GM13977 (cell line): ENCODE data around the gene NUAK1.

Experiments
- DNase-seq: peaks from one replicate; pipeline ENCODE4 v3.0.0; 2012; ENCODE audit warnings: low spot score
- CTCF ChIP-seq: IDR thresholded peaks from 2 replicates; pipeline ENCODE4 v1.5.1; 2012; ENCODE audit warnings: mild to moderate bottlenecking, control low read depth; ENCODE audit not compliant: insufficient read depth; ENCODE audit errors: extremely low read depth, missing control alignments
- in situ Hi-C: fragments of 300-500 bp; cut with MboI; formaldehyde crosslinking; loops from one replicate; pipeline ENCODE4 v1.12.0; 2022; ENCODE audit warnings: low sequenced_read_pairs, low pct_unique_long_range_greater_than_20kb, mixed read lengths, inconsistent platforms; ENCODE audit not compliant: unreplicated experiment

The NUAK1 gene

GRCh38 chr12:106150555-106150954 lies 11.8 kb upstream of the NUAK1 start:
- DNase-seq, result no peak
- no peak for TF ChIP-seq CTCF
- in situ Hi-C loops, result no loop called here

- DNase-seq, result no peak
- in situ Hi-C loops, result no loop called here
Measured at GRCh38 chr12:106149096-106149784, 10.5 kb upstream of the NUAK1 start.

GRCh38 chr12:106147956-106148355 lies 9.2 kb upstream of the NUAK1 start:
- DNase-seq, result no peak
- no peak for TF ChIP-seq CTCF
- in situ Hi-C loops, result no loop called here

More at GRCh38 chr12:106149096-106149784, 10.5 kb upstream of the NUAK1 start:
- TF ChIP-seq CTCF, result peak; percentile 27

- in situ Hi-C loops, result no loop called here
- no peak for TF ChIP-seq CTCF
- DNase-seq, result no peak
Measured at GRCh38 chr12:106146987-106147386, 8.2 kb upstream of the NUAK1 start.

- in situ Hi-C loops, result no loop called here
- TF ChIP-seq CTCF, result no peak
- no peak for DNase-seq
Measured at GRCh38 chr12:106145539-106146447, 7.0 kb upstream of the NUAK1 start.

- in situ Hi-C loops, result no loop called here
- TF ChIP-seq CTCF, result no peak
- peak; percentile 54 for DNase-seq
Measured at GRCh38 chr12:106144847-106145246, 6.1 kb upstream of the NUAK1 start.
